ENCODE data around the gene ACTG2. TPM values are rescaled to one million over a fixed set of nuclear protein-coding genes. Genes with fewer than 3 reads are reported as not detected.

ACTG2 gene
- total and polyA plus RNA-seq, 2 donors (not counting 1 experiment from before 2014, with no cell fraction given) = 4.1 to 600 TPM

GRCh38 chr2:73889206-73889605 lies 3.6 kb upstream of the ACTG2 start:
- TF ChIP-seq EZH2 (IDR thresholded peaks at IDR 0.05; ENCODE audit: low read length, missing control alignments) (no peak), CTCF (conservative IDR thresholded peaks at IDR 0.05 in 1 of 2, IDR thresholded peaks at IDR 0.05 in 1 of 2; ENCODE audit: low read depth in 1 of 2, low read length in 2 of 2) (no peak)
- no peak for DNase-seq (ENCODE audit: low read depth in 2 of 2)

GRCh38 chr2:73890301-73891092 lies 2.3 kb upstream of the ACTG2 start:
- H3K79me2 ChIP-seq (ENCODE audit: control insufficient read depth, insufficient read depth, low read length) = peaks cover 7% of the 10 kb centered on the region
- DNase-seq (ENCODE audit: low read depth in 2 of 2) = peak in 1 of 2 donors; percentile 15
- no peaks in the 10 kb centered on the region for H4K20me1 ChIP-seq (ENCODE audit: control insufficient read depth, extremely low read depth, insufficient read depth, low read length)
- no peaks in the 10 kb centered on the region for H3K36me3 ChIP-seq (ENCODE audit: control insufficient read depth, insufficient read depth, low read length)
- peaks cover 11% of the 10 kb centered on the region for H3K4me1 ChIP-seq (ENCODE audit: control insufficient read depth, extremely low read depth, insufficient read depth, low read length)
- TF ChIP-seq CTCF (conservative IDR thresholded peaks at IDR 0.05 in 1 of 2, IDR thresholded peaks at IDR 0.05 in 1 of 2; ENCODE audit: low read depth in 1 of 2, low read length in 2 of 2) (no peak), EZH2 (IDR thresholded peaks at IDR 0.05; ENCODE audit: low read length, missing control alignments) (no peak)
- H3K4me2 ChIP-seq (ENCODE audit: extremely low read depth, insufficient read depth, low read length) = no peak overlapping the region
- H3K4me3 ChIP-seq (replicated peaks in 1 of 4; ENCODE audit: control extremely low read depth in 1 of 4, insufficient read depth in 1 of 4, low read depth in 3 of 4, low read length in 4 of 4) = no peak overlapping the region
- no peak overlapping the region for H2AFZ ChIP-seq (ENCODE audit: low read length)
- no peak overlapping the region for H3K27ac ChIP-seq (ENCODE audit: insufficient read depth, low read length)
- H3K9me3 ChIP-seq (ENCODE audit: control insufficient read depth, insufficient read depth, low read depth, low read length) = no peaks in the 10 kb centered on the region
- H3K9ac ChIP-seq (ENCODE audit: insufficient read depth, low read length) = no peak overlapping the region
- H3K27me3 ChIP-seq (ENCODE audit: control insufficient read depth, insufficient read depth, low read length) = peaks cover 2% of the 10 kb centered on the region

More at GRCh38 chr2:73889206-73889605, 3.6 kb upstream of the ACTG2 start:
- H3K9ac ChIP-seq (ENCODE audit: insufficient read depth, low read length) = no peak overlapping the region
- H3K27me3 ChIP-seq (ENCODE audit: control insufficient read depth, insufficient read depth, low read length) = peaks cover 2% of the 10 kb centered on the region
- no peaks in the 10 kb centered on the region for H4K20me1 ChIP-seq (ENCODE audit: control insufficient read depth, extremely low read depth, insufficient read depth, low read length)
- no peak overlapping the region for H3K4me3 ChIP-seq (replicated peaks in 1 of 4; ENCODE audit: control extremely low read depth in 1 of 4, insufficient read depth in 1 of 4, low read depth in 3 of 4, low read length in 4 of 4)
- no peaks in the 10 kb centered on the region for H3K9me3 ChIP-seq (ENCODE audit: control insufficient read depth, insufficient read depth, low read depth, low read length)
- H3K79me2 ChIP-seq (ENCODE audit: control insufficient read depth, insufficient read depth, low read length) = peaks cover 6% of the 10 kb centered on the region
- no peak overlapping the region for H2AFZ ChIP-seq (ENCODE audit: low read length)
- peaks cover 11% of the 10 kb centered on the region for H3K4me1 ChIP-seq (ENCODE audit: control insufficient read depth, extremely low read depth, insufficient read depth, low read length)
- no peak overlapping the region for H3K4me2 ChIP-seq (ENCODE audit: extremely low read depth, insufficient read depth, low read length)
- H3K36me3 ChIP-seq (ENCODE audit: control insufficient read depth, insufficient read depth, low read length) = no peaks in the 10 kb centered on the region
- no peak overlapping the region for H3K27ac ChIP-seq (ENCODE audit: insufficient read depth, low read length)

- no peaks in the 10 kb centered on the region for H3K9me3 ChIP-seq (ENCODE audit: control insufficient read depth, insufficient read depth, low read depth, low read length)
- no peaks in the 10 kb centered on the region for H4K20me1 ChIP-seq (ENCODE audit: control insufficient read depth, extremely low read depth, insufficient read depth, low read length)
- H3K4me1 ChIP-seq (ENCODE audit: control insufficient read depth, extremely low read depth, insufficient read depth, low read length) = peaks cover 13% of the 10 kb centered on the region
- no peaks in the 10 kb centered on the region for H3K36me3 ChIP-seq (ENCODE audit: control insufficient read depth, insufficient read depth, low read length)
- no peak overlapping the region for H3K4me2 ChIP-seq (ENCODE audit: extremely low read depth, insufficient read depth, low read length)
- no peak overlapping the region for H3K9ac ChIP-seq (ENCODE audit: insufficient read depth, low read length)
- no peak for TF ChIP-seq CTCF (conservative IDR thresholded peaks at IDR 0.05 in 1 of 2, IDR thresholded peaks at IDR 0.05 in 1 of 2; ENCODE audit: low read depth in 1 of 2, low read length in 2 of 2)
- no peak for TF ChIP-seq EZH2 (IDR thresholded peaks at IDR 0.05; ENCODE audit: low read length, missing control alignments)
- H3K27me3 ChIP-seq (ENCODE audit: control insufficient read depth, insufficient read depth, low read length) = peaks cover 1% of the 10 kb centered on the region
- DNase-seq (ENCODE audit: low read depth in 2 of 2) = no peak
- H3K4me3 ChIP-seq (replicated peaks in 1 of 4; ENCODE audit: control extremely low read depth in 1 of 4, insufficient read depth in 1 of 4, low read depth in 3 of 4, low read length in 4 of 4) = no peak overlapping the region
- H2AFZ ChIP-seq (ENCODE audit: low read length) = no peak overlapping the region
- H3K27ac ChIP-seq (ENCODE audit: insufficient read depth, low read length) = no peak overlapping the region
- H3K79me2 ChIP-seq (ENCODE audit: control insufficient read depth, insufficient read depth, low read length) = peaks cover 7% of the 10 kb centered on the region
These were observed 1.4 kb upstream of the ACTG2 start for GRCh38 chr2:73891276-73891901.
